ENCODE measurements around the gene CDX2. TPM values are rescaled to one million over a fixed set of nuclear protein-coding genes. Genes with fewer than 3 reads are reported as not detected.

Gene CDX2
- total and polyA plus RNA-seq, 8 donors: 2.8 to 6.9 (median 4.8) TPM

- DNase-seq (peak in 1 of 6 donors; percentile 19), FAIRE-seq (no peak), ATAC-seq (no peak)
- H3K27ac ChIP-seq: no peak overlapping the region
- H3K36me3 ChIP-seq: no peaks in the 10 kb centered on the region
- H3K9me3 ChIP-seq: no peaks in the 10 kb centered on the region
- TF ChIP-seq, protein P1, sequence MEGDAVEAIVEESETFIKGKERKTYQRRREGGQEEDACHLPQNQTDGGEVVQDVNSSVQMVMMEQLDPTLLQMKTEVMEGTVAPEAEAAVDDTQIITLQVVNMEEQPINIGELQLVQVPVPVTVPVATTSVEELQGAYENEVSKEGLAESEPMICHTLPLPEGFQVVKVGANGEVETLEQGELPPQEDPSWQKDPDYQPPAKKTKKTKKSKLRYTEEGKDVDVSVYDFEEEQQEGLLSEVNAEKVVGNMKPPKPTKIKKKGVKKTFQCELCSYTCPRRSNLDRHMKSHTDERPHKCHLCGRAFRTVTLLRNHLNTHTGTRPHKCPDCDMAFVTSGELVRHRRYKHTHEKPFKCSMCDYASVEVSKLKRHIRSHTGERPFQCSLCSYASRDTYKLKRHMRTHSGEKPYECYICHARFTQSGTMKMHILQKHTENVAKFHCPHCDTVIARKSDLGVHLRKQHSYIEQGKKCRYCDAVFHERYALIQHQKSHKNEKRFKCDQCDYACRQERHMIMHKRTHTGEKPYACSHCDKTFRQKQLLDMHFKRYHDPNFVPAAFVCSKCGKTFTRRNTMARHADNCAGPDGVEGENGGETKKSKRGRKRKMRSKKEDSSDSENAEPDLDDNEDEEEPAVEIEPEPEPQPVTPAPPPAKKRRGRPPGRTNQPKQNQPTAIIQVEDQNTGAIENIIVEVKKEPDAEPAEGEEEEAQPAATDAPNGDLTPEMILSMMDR (IDR thresholded peaks at IDR 0.05): no peak
- intact Hi-C loops (cut with DNase I): no loop called here
- peaks cover 0 to 19% (median 12%) of the 10 kb centered on the region in 4 donors for H3K27me3 ChIP-seq
- 46% methylated on average over 15 of the region's 15 CpGs for WGBS, 2 donors
- no peak overlapping the region for H3K4me3 ChIP-seq
- H3K4me1 ChIP-seq: peaks cover 0 to 6% (median 4%) of the 10 kb centered on the region in 3 donors
These were observed 10.0 kb upstream of the CDX2 start for GRCh38 chr13:27979001-27979643.

GRCh38 chr13:27978301-27978968 lies 9.3 kb upstream of the CDX2 start:
- Histone ChIP-seq H3K27me3 (peaks cover 0 to 19% (median 10%) of the 10 kb centered on the region in 4 donors), H3K27ac (no peak overlapping the region), H3K36me3 (no peaks in the 10 kb centered on the region), H3K9me3 (no peaks in the 10 kb centered on the region), H3K4me1 (peaks cover 0 to 6% (median 4%) of the 10 kb centered on the region in 3 donors), H3K4me3 (peak overlapping the region in 3 of 4 donors; percentile 6 to 38 (median 26))
- intact Hi-C loops (cut with DNase I): no loop called here
- TF ChIP-seq, protein P1 (IDR thresholded peaks at IDR 0.05): no peak
- FAIRE-seq: no peak
- peak in 1 of 4 donors; percentile 69 for ATAC-seq
- peak in 2 of 6 donors; percentile 59 to 60 for DNase-seq
- WGBS, 2 donors: 3% methylated on average over 65 of the region's 65 CpGs

GRCh38 chr13:27977476-27978300 lies 8.6 kb upstream of the CDX2 start:
- TF ChIP-seq, protein P1 (IDR thresholded peaks at IDR 0.05): no peak
- peak in 2 of 6 donors; percentile 34 to 58 for DNase-seq
- intact Hi-C loops (cut with DNase I): no loop called here
- FAIRE-seq: no peak
- H3K36me3 ChIP-seq: no peaks in the 10 kb centered on the region
- peak in 1 of 4 donors; percentile 28 for ATAC-seq
- H3K4me1 ChIP-seq: peaks cover 0 to 6% (median 4%) of the 10 kb centered on the region in 3 donors
- no peak overlapping the region for H3K27ac ChIP-seq
- H3K9me3 ChIP-seq: no peaks in the 10 kb centered on the region
- peak overlapping the region in 3 of 4 donors; percentile 6 to 38 (median 26) for H3K4me3 ChIP-seq
- 4 to 6% methylated on average over 80 of the region's 80 CpGs for WGBS, 2 donors
- peaks cover 0 to 19% (median 9%) of the 10 kb centered on the region in 4 donors for H3K27me3 ChIP-seq

DNA sequence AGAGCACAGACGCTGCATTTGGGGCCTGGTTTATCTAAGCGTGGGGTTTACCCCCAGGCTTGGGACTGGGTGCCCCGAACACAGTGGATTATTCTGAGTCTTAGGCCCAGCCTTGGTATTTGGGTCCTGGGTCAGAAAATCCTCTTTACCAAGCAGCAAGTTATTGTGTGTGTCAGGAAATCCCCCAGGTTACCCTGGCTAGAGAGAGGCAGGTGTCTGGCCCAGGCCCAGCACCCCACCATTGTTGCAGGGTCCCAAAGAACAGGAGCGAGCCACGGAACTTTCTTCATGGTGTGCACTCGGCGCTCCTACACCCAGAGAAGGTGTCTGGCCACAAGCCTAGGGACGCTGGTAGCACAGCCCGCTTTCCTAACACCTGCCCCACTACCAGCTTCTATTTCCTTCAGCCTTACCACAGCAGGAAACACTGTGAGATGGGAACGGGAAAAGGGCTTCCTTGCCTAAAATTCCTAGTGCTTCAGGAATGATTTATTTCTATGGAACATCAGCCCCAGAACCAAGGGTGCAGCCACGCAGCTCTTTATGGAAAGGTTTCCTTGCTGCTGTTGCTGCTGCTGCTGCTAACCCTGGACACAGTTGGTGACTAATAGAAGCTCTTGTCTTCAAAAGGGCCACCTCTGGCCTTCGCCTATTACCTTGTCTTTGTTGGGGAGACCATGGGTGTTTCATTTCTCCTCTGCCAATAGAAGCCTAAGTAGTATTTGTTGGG lies 7.4 kb upstream of the CDX2 start:
- H3K9me3 ChIP-seq: no peaks in the 10 kb centered on the region
- H3K4me1 ChIP-seq: peaks cover 0 to 6% (median 4%) of the 10 kb centered on the region in 3 donors
- TF ChIP-seq, protein P1 (IDR thresholded peaks at IDR 0.05): no peak
- ATAC-seq (no peak), DNase-seq (peak in 1 of 6 donors; percentile 17), FAIRE-seq (no peak)
- no peak overlapping the region for H3K27ac ChIP-seq
- H3K27me3 ChIP-seq: peaks cover 0 to 19% (median 9%) of the 10 kb centered on the region in 4 donors
- intact Hi-C loops (cut with DNase I): no loop called here
- no peak overlapping the region for H3K4me3 ChIP-seq
- H3K36me3 ChIP-seq: no peaks in the 10 kb centered on the region
- 69 to 77% methylated on average over 12 of the region's 12 CpGs for WGBS, 2 donors

Measured in pancreas (tissue), 10 donors.